HepG2 (cell line): ENCODE results near the gene AMN. TPM values are rescaled to one million over a fixed set of nuclear protein-coding genes. Genes with fewer than 3 reads are reported as not detected.

Experiments
- EED ChIP-seq: sonication (generic); formaldehyde crosslinking; IDR thresholded peaks from 2 replicates; pipeline ENCODE4 v1.5.0; 2020; ENCODE audit warnings: mild to moderate bottlenecking, missing genetic modification reagents
- ELF1 ChIP-seq: sonication (generic); formaldehyde crosslinking; IDR thresholded peaks from 2 replicates; pipeline ENCODE4 v1.4.0; 2020; ENCODE audit warnings: missing genetic modification reagents
- MAZ ChIP-seq, 2 experiments: sonication (generic) in 1 of 2; formaldehyde crosslinking in 1 of 2; IDR thresholded peaks; 2 replicates each; pipeline versions ENCODE4 v1.5.0 to v1.6.1; 2012 to 2020; ENCODE audit warnings: low read depth in 2 of 2, mild to moderate bottlenecking in 2 of 2, borderline replicate concordance in 1 of 2, improper control_type of control experiment in 1 of 2, low read length in 1 of 2, missing genetic modification reagents in 1 of 2, moderate library complexity in 1 of 2
- MED13 ChIP-seq: sonication (generic); formaldehyde crosslinking; IDR thresholded peaks from 2 replicates; pipeline ENCODE4 v1.5.0; 2020; ENCODE audit warnings: missing genetic modification reagents
- NCOA5 ChIP-seq: sonication (generic); formaldehyde crosslinking; IDR thresholded peaks from 2 replicates; pipeline ENCODE4 v1.4.0; 2020; ENCODE audit warnings: missing genetic modification reagents
- NR2F2 ChIP-seq: IDR thresholded peaks from 2 replicates; pipeline ENCODE4 v1.6.1; 2012; ENCODE audit warnings: low read depth, inconsistent platforms, borderline replicate concordance
- POGZ ChIP-seq: sonication (generic); formaldehyde crosslinking; IDR thresholded peaks from 2 replicates; pipeline ENCODE4 v1.4.0; 2020; ENCODE audit warnings: mild to moderate bottlenecking, missing genetic modification reagents
- RAD21 ChIP-seq: fragments of 450-650 bp; formaldehyde crosslinking; IDR thresholded peaks from 2 replicates; pipeline ENCODE4 v1.5.0; 2020; ENCODE audit warnings: mild to moderate bottlenecking
- RCOR2 ChIP-seq: IDR thresholded peaks from 2 replicates; pipeline ENCODE4 v1.6.1; 2016; ENCODE audit warnings: missing biosample characterization, missing genetic modification reagents
- REL ChIP-seq: sonication (generic); formaldehyde crosslinking; conservative IDR thresholded peaks from 2 replicates; pipeline ENCODE4 v1.8.0; 2022; ENCODE audit warnings: mild to moderate bottlenecking, missing genetic modification reagents, moderate library complexity
- TBX2 ChIP-seq: sonication (generic); formaldehyde crosslinking; IDR thresholded peaks from 2 replicates; pipeline ENCODE4 v1.5.0; 2020; ENCODE audit warnings: missing genetic modification reagents, mild to moderate bottlenecking, borderline replicate concordance
- TRIM24 ChIP-seq: sonication (generic); formaldehyde crosslinking; IDR thresholded peaks from 2 replicates; pipeline ENCODE4 v1.8.0; 2022; ENCODE audit warnings: mild to moderate bottlenecking, missing genetic modification reagents
- ZNF558 ChIP-seq: sonication (generic); formaldehyde crosslinking; IDR thresholded peaks from 2 replicates; pipeline ENCODE4 v1.9.0; 2022; ENCODE audit warnings: mild to moderate bottlenecking, missing genetic modification reagents, borderline replicate concordance
- ZSCAN12 ChIP-seq: sonication (generic); formaldehyde crosslinking; IDR thresholded peaks from 2 replicates; pipeline ENCODE4 v1.9.0; 2021; ENCODE audit warnings: mild to moderate bottlenecking, missing genetic modification reagents
- polyA plus RNA-seq, 8 experiments: library from polyadenylated mRNA; depleted of rRNA in 3 of 8; stranded (reverse) in 7 of 8; unstranded in 1 of 8; fragments of >200 nt; fragmentation: Illumina TruSeq in 4 of 8; extraction: Trizol in 4 of 8; gene quantifications; 2 replicates each; pipeline versions ENCODE4 v1.2.1 to v1.2.3, GENCODE V29; 2011 to 2016; ENCODE audit warnings: low read depth in 4 of 8, missing spikeins in 1 of 8, mixed read lengths in 1 of 8; ENCODE audit not compliant: insufficient read depth in 1 of 8
- total RNA-seq, 5 experiments: library from RNA; depleted of rRNA; stranded (reverse); fragments of >200 nt; fragmentation: Illumina TruSeq; extraction: Trizol; gene quantifications; 2 replicates each; pipeline ENCODE4 v1.2.3, GENCODE V29; 2016; ENCODE audit warnings: low read depth in 1 of 5
- TF ChIP-seq, protein P1 (sequence below): sonication (generic); formaldehyde crosslinking; IDR thresholded peaks from 2 replicates; pipeline ENCODE4 v1.4.0; 2020; ENCODE audit warnings: missing genetic modification reagents, mild to moderate bottlenecking, borderline replicate concordance
- TF ChIP-seq, protein P2 (sequence below): sonication (generic); formaldehyde crosslinking; IDR thresholded peaks from 2 replicates; pipeline ENCODE4 v1.9.0; 2021; ENCODE audit warnings: missing genetic modification reagents, borderline replicate concordance
- TF ChIP-seq, protein P3 (sequence below): sonication (generic); formaldehyde crosslinking; IDR thresholded peaks from 2 replicates; pipeline ENCODE4 v1.4.0; 2020; ENCODE audit warnings: missing genetic modification reagents
- TF ChIP-seq, protein P4 (sequence below): IDR thresholded peaks from 2 replicates; pipeline ENCODE4 v1.6.1; 2016; ENCODE audit warnings: mild to moderate bottlenecking

The AMN gene
- total and polyA plus RNA-seq, 2 of the 13 experiments (the other 11 are each of a cell fraction or from before 2014, with no cell fraction given), result 9.8 to 33.1 TPM

DNA sequence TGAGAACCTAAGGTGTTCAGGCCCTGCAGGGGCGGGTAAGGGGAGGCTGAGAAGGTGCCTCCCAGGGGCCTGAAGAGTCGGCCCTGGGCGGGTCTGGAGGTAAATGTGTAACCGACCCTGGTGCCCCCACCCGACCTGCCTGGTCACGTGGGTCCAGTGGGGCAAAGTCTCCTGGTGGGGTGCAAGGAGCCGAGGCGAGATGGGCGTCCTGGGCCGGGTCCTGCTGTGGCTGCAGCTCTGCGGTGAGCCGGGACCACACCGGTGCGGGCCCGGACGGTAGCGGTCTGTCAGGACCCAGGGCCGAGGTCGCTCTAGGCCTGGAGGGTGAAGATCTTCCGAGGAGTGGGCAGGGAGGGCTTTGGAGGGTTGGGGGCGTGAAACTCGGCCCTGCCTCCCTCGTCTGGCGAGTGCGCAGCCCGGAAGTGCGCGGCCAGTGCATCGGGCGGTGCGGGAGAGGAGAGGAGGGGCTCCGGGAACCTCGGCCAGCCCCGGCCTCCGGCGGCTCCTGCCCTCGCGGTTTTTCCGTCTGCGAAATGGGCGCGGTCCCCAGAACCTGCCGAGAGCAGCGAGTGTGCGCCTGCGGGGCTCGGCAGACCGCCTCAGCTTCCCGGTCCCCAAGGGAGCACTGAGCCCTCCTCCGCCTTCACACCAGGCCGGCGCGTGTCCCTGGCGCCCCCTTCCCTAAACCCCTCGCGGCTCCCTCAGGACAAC, at the start of gene AMN (continued):
- TF ChIP-seq RCOR2 (CRISPR knock-in tag) (peak; percentile 41), TBX2 (CRISPR knock-in tag) (peak; percentile 84), ZSCAN12 (CRISPR knock-in tag) (no peak), POGZ (CRISPR knock-in tag) (peak; percentile 65; the same call in 1 of the 2 replicates), MAZ (IDR thresholded peaks at IDR 0.05; ENCODE audit: borderline replicate concordance, low read depth, low read length) (peak; percentile 73; the same call in 1 of the 2 replicates), MAZ (CRISPR knock-in tag; IDR thresholded peaks at IDR 0.05; ENCODE audit: low read depth) (peak; percentile 98), TRIM24 (no peak), NCOA5 (CRISPR knock-in tag) (no peak), RAD21 (CRISPR knock-in tag) (peak; percentile 39; the same call in 1 of the 2 replicates), ZNF558 (CRISPR knock-in tag) (no peak), ELF1 (peak; percentile 96), REL (CRISPR knock-in tag) (no peak), EED (CRISPR knock-in tag) (no peak; the same call in 1 of the 2 replicates), NR2F2 (peak; percentile 36; the same call in 1 of the 2 replicates), MED13 (CRISPR knock-in tag) (0 out of 2 replicates have a peak, but pooled peaks have one; percentile 53)
- TF ChIP-seq, protein P1, sequence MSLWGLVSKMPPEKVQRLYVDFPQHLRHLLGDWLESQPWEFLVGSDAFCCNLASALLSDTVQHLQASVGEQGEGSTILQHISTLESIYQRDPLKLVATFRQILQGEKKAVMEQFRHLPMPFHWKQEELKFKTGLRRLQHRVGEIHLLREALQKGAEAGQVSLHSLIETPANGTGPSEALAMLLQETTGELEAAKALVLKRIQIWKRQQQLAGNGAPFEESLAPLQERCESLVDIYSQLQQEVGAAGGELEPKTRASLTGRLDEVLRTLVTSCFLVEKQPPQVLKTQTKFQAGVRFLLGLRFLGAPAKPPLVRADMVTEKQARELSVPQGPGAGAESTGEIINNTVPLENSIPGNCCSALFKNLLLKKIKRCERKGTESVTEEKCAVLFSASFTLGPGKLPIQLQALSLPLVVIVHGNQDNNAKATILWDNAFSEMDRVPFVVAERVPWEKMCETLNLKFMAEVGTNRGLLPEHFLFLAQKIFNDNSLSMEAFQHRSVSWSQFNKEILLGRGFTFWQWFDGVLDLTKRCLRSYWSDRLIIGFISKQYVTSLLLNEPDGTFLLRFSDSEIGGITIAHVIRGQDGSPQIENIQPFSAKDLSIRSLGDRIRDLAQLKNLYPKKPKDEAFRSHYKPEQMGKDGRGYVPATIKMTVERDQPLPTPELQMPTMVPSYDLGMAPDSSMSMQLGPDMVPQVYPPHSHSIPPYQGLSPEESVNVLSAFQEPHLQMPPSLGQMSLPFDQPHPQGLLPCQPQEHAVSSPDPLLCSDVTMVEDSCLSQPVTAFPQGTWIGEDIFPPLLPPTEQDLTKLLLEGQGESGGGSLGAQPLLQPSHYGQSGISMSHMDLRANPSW (CRISPR knock-in tag), result no peak
- TF ChIP-seq, protein P2, sequence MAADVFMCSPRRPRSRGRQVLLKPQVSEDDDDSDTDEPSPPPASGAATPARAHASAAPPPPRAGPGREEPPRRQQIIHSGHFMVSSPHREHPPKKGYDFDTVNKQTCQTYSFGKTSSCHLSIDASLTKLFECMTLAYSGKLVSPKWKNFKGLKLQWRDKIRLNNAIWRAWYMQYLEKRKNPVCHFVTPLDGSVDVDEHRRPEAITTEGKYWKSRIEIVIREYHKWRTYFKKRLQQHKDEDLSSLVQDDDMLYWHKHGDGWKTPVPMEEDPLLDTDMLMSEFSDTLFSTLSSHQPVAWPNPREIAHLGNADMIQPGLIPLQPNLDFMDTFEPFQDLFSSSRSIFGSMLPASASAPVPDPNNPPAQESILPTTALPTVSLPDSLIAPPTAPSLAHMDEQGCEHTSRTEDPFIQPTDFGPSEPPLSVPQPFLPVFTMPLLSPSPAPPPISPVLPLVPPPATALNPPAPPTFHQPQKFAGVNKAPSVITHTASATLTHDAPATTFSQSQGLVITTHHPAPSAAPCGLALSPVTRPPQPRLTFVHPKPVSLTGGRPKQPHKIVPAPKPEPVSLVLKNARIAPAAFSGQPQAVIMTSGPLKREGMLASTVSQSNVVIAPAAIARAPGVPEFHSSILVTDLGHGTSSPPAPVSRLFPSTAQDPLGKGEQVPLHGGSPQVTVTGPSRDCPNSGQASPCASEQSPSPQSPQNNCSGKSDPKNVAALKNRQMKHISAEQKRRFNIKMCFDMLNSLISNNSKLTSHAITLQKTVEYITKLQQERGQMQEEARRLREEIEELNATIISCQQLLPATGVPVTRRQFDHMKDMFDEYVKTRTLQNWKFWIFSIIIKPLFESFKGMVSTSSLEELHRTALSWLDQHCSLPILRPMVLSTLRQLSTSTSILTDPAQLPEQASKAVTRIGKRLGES, result no peak
- TF ChIP-seq, protein P3, sequence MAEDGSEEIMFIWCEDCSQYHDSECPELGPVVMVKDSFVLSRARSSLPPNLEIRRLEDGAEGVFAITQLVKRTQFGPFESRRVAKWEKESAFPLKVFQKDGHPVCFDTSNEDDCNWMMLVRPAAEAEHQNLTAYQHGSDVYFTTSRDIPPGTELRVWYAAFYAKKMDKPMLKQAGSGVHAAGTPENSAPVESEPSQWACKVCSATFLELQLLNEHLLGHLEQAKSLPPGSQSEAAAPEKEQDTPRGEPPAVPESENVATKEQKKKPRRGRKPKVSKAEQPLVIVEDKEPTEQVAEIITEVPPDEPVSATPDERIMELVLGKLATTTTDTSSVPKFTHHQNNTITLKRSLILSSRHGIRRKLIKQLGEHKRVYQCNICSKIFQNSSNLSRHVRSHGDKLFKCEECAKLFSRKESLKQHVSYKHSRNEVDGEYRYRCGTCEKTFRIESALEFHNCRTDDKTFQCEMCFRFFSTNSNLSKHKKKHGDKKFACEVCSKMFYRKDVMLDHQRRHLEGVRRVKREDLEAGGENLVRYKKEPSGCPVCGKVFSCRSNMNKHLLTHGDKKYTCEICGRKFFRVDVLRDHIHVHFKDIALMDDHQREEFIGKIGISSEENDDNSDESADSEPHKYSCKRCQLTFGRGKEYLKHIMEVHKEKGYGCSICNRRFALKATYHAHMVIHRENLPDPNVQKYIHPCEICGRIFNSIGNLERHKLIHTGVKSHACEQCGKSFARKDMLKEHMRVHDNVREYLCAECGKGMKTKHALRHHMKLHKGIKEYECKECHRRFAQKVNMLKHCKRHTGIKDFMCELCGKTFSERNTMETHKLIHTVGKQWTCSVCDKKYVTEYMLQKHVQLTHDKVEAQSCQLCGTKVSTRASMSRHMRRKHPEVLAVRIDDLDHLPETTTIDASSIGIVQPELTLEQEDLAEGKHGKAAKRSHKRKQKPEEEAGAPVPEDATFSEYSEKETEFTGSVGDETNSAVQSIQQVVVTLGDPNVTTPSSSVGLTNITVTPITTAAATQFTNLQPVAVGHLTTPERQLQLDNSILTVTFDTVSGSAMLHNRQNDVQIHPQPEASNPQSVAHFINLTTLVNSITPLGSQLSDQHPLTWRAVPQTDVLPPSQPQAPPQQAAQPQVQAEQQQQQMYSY (CRISPR knock-in tag), result no peak
- TF ChIP-seq, protein P4, sequence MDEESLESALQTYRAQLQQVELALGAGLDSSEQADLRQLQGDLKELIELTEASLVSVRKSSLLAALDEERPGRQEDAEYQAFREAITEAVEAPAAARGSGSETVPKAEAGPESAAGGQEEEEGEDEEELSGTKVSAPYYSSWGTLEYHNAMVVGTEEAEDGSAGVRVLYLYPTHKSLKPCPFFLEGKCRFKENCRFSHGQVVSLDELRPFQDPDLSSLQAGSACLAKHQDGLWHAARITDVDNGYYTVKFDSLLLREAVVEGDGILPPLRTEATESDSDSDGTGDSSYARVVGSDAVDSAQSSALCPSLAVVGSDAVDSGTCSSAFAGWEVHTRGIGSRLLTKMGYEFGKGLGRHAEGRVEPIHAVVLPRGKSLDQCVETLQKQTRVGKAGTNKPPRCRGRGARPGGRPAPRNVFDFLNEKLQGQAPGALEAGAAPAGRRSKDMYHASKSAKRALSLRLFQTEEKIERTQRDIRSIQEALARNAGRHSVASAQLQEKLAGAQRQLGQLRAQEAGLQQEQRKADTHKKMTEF (CRISPR knock-in tag), result peak; percentile 81; the same call in 1 of the 2 replicates
